Endothelial cell of umbilical vein (primary cell): ENCODE results near the gene CDC45. TPM values are rescaled to one million over a fixed set of nuclear protein-coding genes. Genes with fewer than 3 reads are reported as not detected.

Experiments used
- BruUV-seq: library from RNA; stranded (reverse); fragments of 400-500 nt; replicated peaks from 2 replicates; lab custom pipeline; 2021; lab: Mats Ljungman, UMichigan
- CTCF ChIA-PET: fragments of 300-600, 350-600 bp; sonication (Branson Sonifier 250); formaldehyde crosslinking; loops from one replicate; lab custom pipeline; 2021; ENCODE audit warnings: antibody characterized with exemption, inconsistent platforms; lab: Charles Lee
- POLR2A ChIA-PET: fragments of 300-600, 350-600 bp; sonication (Branson Sonifier 250); formaldehyde crosslinking; loops from one replicate; lab custom pipeline; 2021; ENCODE audit warnings: antibody characterized with exemption, inconsistent platforms; lab: Charles Lee
- DNase-seq: peaks from one replicate; pipeline ENCODE4 v3.0.0-alpha.2; 2011; ENCODE audit warnings: low read depth, low spot score
- FAIRE-seq: peaks from 2 replicates; lab custom pipeline; 2011; peaks lifted over from hg19 to GRCh38; lab: Jason Lieb, UNC
- H2AFZ ChIP-seq: 2 replicates; pipeline ENCODE4 v1.6.0; 2012; ENCODE audit warnings: low read depth, low read length, control low read depth, inconsistent platforms
- H3K27ac ChIP-seq: 2 replicates; pipeline ENCODE4 v1.5.1; 2011; ENCODE audit warnings: low read depth, mild to moderate bottlenecking, control low read depth, low read length, moderate library complexity; ENCODE audit not compliant: insufficient read depth
- H3K27me3 ChIP-seq, 2 experiments: 2 replicates each; pipeline versions ENCODE4 v1.6.0 to v1.6.1; 2011; ENCODE audit warnings: low read length in 2 of 2, mixed read lengths in 1 of 2; ENCODE audit not compliant: control insufficient read depth in 2 of 2, insufficient read depth in 2 of 2
- H3K36me3 ChIP-seq, 2 experiments: 2 replicates in 1 of 2; 3 replicates in 1 of 2; pipeline ENCODE4 v1.5.1; 2011; ENCODE audit warnings: low read length in 2 of 2, mild to moderate bottlenecking in 1 of 2, moderate library complexity in 1 of 2; ENCODE audit not compliant: control insufficient read depth in 2 of 2, insufficient read depth in 2 of 2; ENCODE audit errors: extremely low read depth in 1 of 2
- H3K4me1 ChIP-seq: 3 replicates; pipeline ENCODE4 v1.5.1; 2011; ENCODE audit warnings: mild to moderate bottlenecking, low read length; ENCODE audit not compliant: control insufficient read depth, insufficient read depth; ENCODE audit errors: extremely low read depth
- H3K4me2 ChIP-seq: 2 replicates; pipeline ENCODE4 v1.6.1; 2011; ENCODE audit warnings: low read length, control low read depth, mixed read lengths; ENCODE audit not compliant: insufficient read depth
- H3K4me3 ChIP-seq, 3 experiments: fragments of 200-600 bp in 1 of 3; sonication (generic), shearing (Covaris generic) in 1 of 3; replicated peaks in 1 of 3; 2 replicates each; pipeline ENCODE4 v1.5.1; 2011 to 2016; ENCODE audit warnings: control low read depth in 3 of 3, low read length in 3 of 3, mild to moderate bottlenecking in 2 of 3, inconsistent platforms in 1 of 3, low read depth in 1 of 3, moderate library complexity in 1 of 3; ENCODE audit not compliant: insufficient read depth in 1 of 3
- H3K79me2 ChIP-seq: 2 replicates; pipeline ENCODE4 v1.6.0; 2012; ENCODE audit warnings: low read length, inconsistent platforms; ENCODE audit not compliant: control insufficient read depth, insufficient read depth
- H3K9ac ChIP-seq: replicated peaks from 2 replicates; pipeline ENCODE3; 2011; ENCODE audit warnings: low read length, control low read depth; ENCODE audit not compliant: insufficient read depth; ENCODE audit errors: extremely low read depth
- H3K9me1 ChIP-seq: replicated peaks from 3 replicates; pipeline ENCODE4 v1.6.0; 2011; ENCODE audit warnings: mild to moderate bottlenecking, low read length; ENCODE audit not compliant: control insufficient read depth, insufficient read depth; ENCODE audit errors: extremely low read depth
- H3K9me3 ChIP-seq: replicated peaks from 2 replicates; pipeline ENCODE4 v1.5.1; 2012; ENCODE audit warnings: low read length, inconsistent platforms; ENCODE audit not compliant: control insufficient read depth, insufficient read depth
- H4K20me1 ChIP-seq: replicated peaks from 2 replicates; pipeline ENCODE3; 2011; ENCODE audit warnings: mild to moderate bottlenecking, low read length; ENCODE audit not compliant: control insufficient read depth, insufficient read depth; ENCODE audit errors: extremely low read depth
- CTCF ChIP-seq, 2 donors: IDR thresholded peaks; 1 replicate in 1 of 2; 2 replicates in 1 of 2; pipeline ENCODE4 v1.5.1; 2011; ENCODE audit warnings: low read length in 2 of 2, mild to moderate bottlenecking in 2 of 2, moderate library complexity in 2 of 2, control low read depth in 1 of 2, inconsistent platforms in 1 of 2, low read depth in 1 of 2; ENCODE audit not compliant: insufficient read depth in 1 of 2; ENCODE audit errors: extremely low read depth in 1 of 2
- EZH2 ChIP-seq: IDR thresholded peaks from 2 replicates; pipeline ENCODE4 v1.6.1; 2012; ENCODE audit warnings: borderline replicate concordance, low read depth, mild to moderate bottlenecking, moderate library complexity, low read length, inconsistent platforms; ENCODE audit not compliant: severe bottlenecking
- FOS ChIP-seq: IDR thresholded peaks from 2 replicates; pipeline ENCODE4 v1.6.1; 2011; ENCODE audit warnings: mild to moderate bottlenecking, low read length, moderate library complexity, borderline replicate concordance; ENCODE audit not compliant: insufficient read depth
- GATA2 ChIP-seq: IDR thresholded peaks from 2 replicates; pipeline ENCODE4 v1.7.0; 2011; ENCODE audit warnings: low read depth, mild to moderate bottlenecking, moderate library complexity, mixed read lengths, low read length; ENCODE audit not compliant: insufficient read length, insufficient read depth
- JUN ChIP-seq: IDR thresholded peaks from 2 replicates; pipeline ENCODE4 v1.6.1; 2011; ENCODE audit warnings: borderline replicate concordance, low read depth; ENCODE audit not compliant: insufficient read length, insufficient read depth
- MAX ChIP-seq: IDR thresholded peaks from 2 replicates; pipeline ENCODE4 v1.6.1; 2011; ENCODE audit not compliant: insufficient read depth, insufficient read length
- MYC ChIP-seq: IDR thresholded peaks from one replicate; pipeline ENCODE4 v1.6.1; 2011; ENCODE audit warnings: mild to moderate bottlenecking, low read depth, low read length
- POLR2A ChIP-seq: IDR thresholded peaks from 2 replicates; pipeline ENCODE4 v1.6.1; 2012; ENCODE audit warnings: low read depth, mild to moderate bottlenecking, control low read depth, low read length
- POLR2AphosphoS5 ChIP-seq: IDR thresholded peaks from 2 replicates; pipeline ENCODE4 v1.6.1; 2012; ENCODE audit warnings: low read depth, mild to moderate bottlenecking, control low read depth, low read length, moderate library complexity; ENCODE audit not compliant: insufficient read depth
- dilution Hi-C: fragments of 300-500 bp; cut with MboI; formaldehyde crosslinking; loops from one replicate; pipeline ENCODE4 v1.15.0; 2019; ENCODE audit warnings: low sequenced_read_pairs; ENCODE audit not compliant: extremely low pct_ligation_motif_present
- intact Hi-C: fragments of 100-400 bp; cut with micrococcal nuclease; formaldehyde crosslinking; loops from one replicate; pipeline ENCODE4 v1.10.0; 2022
- polyA plus RNA-seq, 4 experiments: library from polyadenylated mRNA; depleted of rRNA in 3 of 4; stranded (reverse) in 3 of 4; unstranded in 1 of 4; fragments of >200 nt; gene quantifications; 2 replicates each; pipeline versions ENCODE4 v1.2.1 to v1.2.3, GENCODE V29; 2011 to 2012; ENCODE audit warnings: missing spikeins in 1 of 4
- total RNA-seq: library from RNA; stranded (reverse); gene quantifications from 2 replicates; pipeline ENCODE4 v1.2.3, GENCODE V29; 2021

CDC45 gene
- total and polyA plus RNA-seq, 2 donors (not counting 3 experiments of a cell fraction or from before 2014, with no cell fraction given), result 36.6 to 40.6 TPM

- no peak overlapping the region for H3K4me3 ChIP-seq
- no peaks in the 10 kb centered on the region for H3K9me1 ChIP-seq
- no peaks in the 10 kb centered on the region for H3K4me1 ChIP-seq
- no peaks in the 10 kb centered on the region for H3K36me3 ChIP-seq
- no peak for DNase-seq
- FAIRE-seq, result no peak
- H3K4me2 ChIP-seq, result no peak overlapping the region
- H3K27me3 ChIP-seq, result no peaks in the 10 kb centered on the region
- TF ChIP-seq POLR2AphosphoS5 (no peak), FOS (no peak), EZH2 (no peak), POLR2A (no peak), CTCF (IDR thresholded peaks at IDR 0.05; ENCODE audit: extremely low read depth in 1 of 2, insufficient read depth in 1 of 2, low read depth in 1 of 2, low read length in 2 of 2) (no peak), MYC (no peak), GATA2 (no peak), JUN (no peak), MAX (no peak)
- no peaks in the 10 kb centered on the region for H3K9me3 ChIP-seq
- ChIA-PET CTCF (interaction anchor here (0.8 to 1.2 kb wide), 6 partner anchors 12 to 121 kb away, joined by 4 to 8 read pairs (median 5); no protein-coding TSS in a partner anchor), POLR2A (no interaction called here)
- intact Hi-C loops (no loop called here), dilution Hi-C loops (no loop called here)
- H3K79me2 ChIP-seq, result no peaks in the 10 kb centered on the region
- no peak overlapping the region for H2AFZ ChIP-seq
- H3K9ac ChIP-seq, result no peak overlapping the region
- no peak overlapping the region for H3K27ac ChIP-seq
- no TSS peak for BruUV-seq
- no peaks in the 10 kb centered on the region for H4K20me1 ChIP-seq
Observed at GRCh38 chr22:19509191-19509590, 29.5 kb downstream of the CDC45 start.
